HG03196 (cell line): ENCODE measurements around the gene OTX2.

Experiments used
- ATAC-seq: cut with Tn5 transposase; IDR thresholded peaks from one replicate; pipeline ENCODE4 v1.9.1; 2021; ENCODE audit not compliant: unreplicated experiment

OTX2 gene

GRCh38 chr14:56797003-56797568 is 13.2 kb downstream of the OTX2 start:
- ATAC-seq, result no peak

- no peak for ATAC-seq
Measured at GRCh38 chr14:56796259-56796658, 14.0 kb downstream of the OTX2 start.

GRCh38 chr14:56795284-56795622 is 15.0 kb downstream of the OTX2 start:
- ATAC-seq, result no peak

GRCh38 chr14:56794557-56795283 is 15.6 kb downstream of the OTX2 start:
- ATAC-seq, result no peak

GRCh38 chr14:56794088-56794556 is 16.2 kb downstream of the OTX2 start:
- no peak for ATAC-seq

- no peak for ATAC-seq
Measured at GRCh38 chr14:56789955-56790354, 20.3 kb downstream of the OTX2 start.

- no peak for ATAC-seq
Measured at GRCh38 chr14:56787530-56787929, 22.7 kb downstream of the OTX2 start.

GRCh38 chr14:56782711-56783110 is 27.6 kb downstream of the OTX2 start:
- no peak for ATAC-seq

- ATAC-seq, result no peak
Measured at GRCh38 chr14:56774503-56774902, 35.8 kb downstream of the OTX2 start.

GRCh38 chr14:56770512-56770911 is 39.8 kb downstream of the OTX2 start:
- no peak for ATAC-seq

GRCh38 chr14:56760164-56760914 is 49.9 kb downstream of the OTX2 start:
- no peak for ATAC-seq

GRCh38 chr14:56759633-56760032 is 50.6 kb downstream of the OTX2 start:
- ATAC-seq, result no peak

- no peak for ATAC-seq
Measured at GRCh38 chr14:56759094-56759493, 51.2 kb downstream of the OTX2 start.

GRCh38 chr14:56754921-56755320 is 55.4 kb downstream of the OTX2 start:
- ATAC-seq, result no peak

- no peak for ATAC-seq
Measured at GRCh38 chr14:56753396-56753795, 56.9 kb downstream of the OTX2 start.

- ATAC-seq, result no peak
Measured at GRCh38 chr14:56752428-56752827, 57.9 kb downstream of the OTX2 start.

GRCh38 chr14:56751471-56751870 is 58.8 kb downstream of the OTX2 start:
- ATAC-seq, result no peak
